ENCODE measurements around the gene LYZL6. TPM values are rescaled to one million over a fixed set of nuclear protein-coding genes. Genes with fewer than 3 reads are reported as not detected.

The LYZL6 gene
- total and polyA plus RNA-seq, 2 of the 8 experiments (the other 6 are each of a cell fraction or from before 2014, with no cell fraction given): not detected

DNA sequence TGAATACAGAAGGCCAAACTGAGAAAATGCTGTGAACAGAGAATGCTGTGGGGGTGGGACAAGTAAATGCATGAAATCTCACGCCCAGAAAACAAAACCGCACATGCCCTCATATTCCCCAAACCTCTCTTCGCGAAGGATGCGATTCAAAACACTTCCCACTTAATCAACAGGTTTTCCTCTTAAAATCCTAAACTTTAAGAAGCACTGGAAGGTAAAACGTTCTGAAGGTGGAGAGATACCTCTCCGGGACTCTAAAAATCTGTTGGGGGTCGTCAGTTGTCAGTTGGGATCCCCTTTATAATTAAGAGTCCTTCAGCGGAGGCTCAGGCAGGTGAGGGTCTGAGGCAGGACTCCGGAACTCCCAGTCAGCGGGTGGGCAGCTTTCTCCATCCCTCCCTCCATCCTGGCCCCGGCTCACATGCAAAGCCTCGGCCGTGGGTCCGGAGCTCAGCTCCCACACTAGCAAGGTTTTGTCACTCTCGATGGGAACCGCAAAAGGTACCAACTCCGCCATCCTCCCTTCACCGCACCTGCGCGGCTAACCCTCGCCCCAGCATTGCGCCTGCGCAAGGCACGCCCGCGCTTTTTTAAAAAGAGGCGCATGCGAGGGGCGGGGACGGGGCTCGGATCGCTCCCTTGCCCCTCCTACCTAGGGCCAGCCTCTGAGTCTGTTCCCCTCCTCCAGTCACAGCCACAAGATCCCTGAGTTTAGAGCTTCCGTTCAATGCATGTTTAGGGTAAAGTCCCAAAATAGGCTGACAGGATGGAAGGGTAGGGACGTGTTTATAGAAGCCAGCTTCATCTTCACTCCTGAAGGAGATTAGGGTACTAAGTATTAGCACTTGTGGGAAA, 13.1 kb downstream of the LYZL6 start, which contains the start of gene RDM1:
RDM1 (minus strand) TSS at position 563 of the 855 bp plus-strand sequence; CDS start at position 517, 46 bp downstream.
- peak within 1 kb of the TSS in 2 of 4 experiments; percentile 20 to 26; a peak in 1 of 7 replicates for H3K9ac ChIP-seq (replicated peaks in 1 of 4; ENCODE audit: extremely low read depth in 1 of 4, low read depth in 3 of 4, low read length in 3 of 4)
- TF ChIP-seq EGR1 (IDR thresholded peaks at IDR 0.05; ENCODE audit: borderline replicate concordance, low read depth, low read length) (peak; percentile 37; the same call in 1 of the 2 replicates), TEAD4 (IDR thresholded peaks at IDR 0.05; ENCODE audit: low read depth, low read length) (no peak), EP300 (IDR thresholded peaks at IDR 0.05; ENCODE audit: borderline replicate concordance in 1 of 2, low read depth in 2 of 2, low read length in 2 of 2) (no peak), KDM4A (IDR thresholded peaks at IDR 0.05; ENCODE audit: low read depth, low read length, severe bottlenecking) (peak; percentile 95), TAF1 (IDR thresholded peaks at IDR 0.05; ENCODE audit: low read depth, low read length) (0 out of 2 replicates have a peak, but pooled peaks have one; percentile 15), BCL11A (IDR thresholded peaks at IDR 0.05; ENCODE audit: low read depth in 2 of 2, low read length in 2 of 2) (no peak), RBBP5 (IDR thresholded peaks at IDR 0.05; ENCODE audit: borderline replicate concordance, low read depth, low read length) (no peak)
- TF ChIP-seq, protein P1, sequence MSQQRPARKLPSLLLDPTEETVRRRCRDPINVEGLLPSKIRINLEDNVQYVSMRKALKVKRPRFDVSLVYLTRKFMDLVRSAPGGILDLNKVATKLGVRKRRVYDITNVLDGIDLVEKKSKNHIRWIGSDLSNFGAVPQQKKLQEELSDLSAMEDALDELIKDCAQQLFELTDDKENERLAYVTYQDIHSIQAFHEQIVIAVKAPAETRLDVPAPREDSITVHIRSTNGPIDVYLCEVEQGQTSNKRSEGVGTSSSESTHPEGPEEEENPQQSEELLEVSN (IDR thresholded peaks at IDR 0.05): peak; percentile 95
- TF ChIP-seq, protein P2, sequence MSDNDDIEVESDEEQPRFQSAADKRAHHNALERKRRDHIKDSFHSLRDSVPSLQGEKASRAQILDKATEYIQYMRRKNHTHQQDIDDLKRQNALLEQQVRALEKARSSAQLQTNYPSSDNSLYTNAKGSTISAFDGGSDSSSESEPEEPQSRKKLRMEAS (IDR thresholded peaks at IDR 0.05): peak; percentile 88

More for the DNA sequence above, 13.1 kb downstream of the LYZL6 start, which contains the start of gene RDM1:
- no peak within 1 kb of the TSS for H2BK15ac ChIP-seq (ENCODE audit: low read length)
- H4K8ac ChIP-seq (ENCODE audit: extremely low read depth, insufficient read depth, low read length): peak within 1 kb of the TSS; percentile 86; the same call in 1 of the 2 replicates
- H3K9me3 ChIP-seq (ENCODE audit: insufficient read depth in 2 of 2, low read depth in 1 of 2, low read length in 1 of 2): no peaks in the 10 kb centered on the region
- no peaks in the 10 kb centered on the region; the same call in none of the 2 replicates for H3K23me2 ChIP-seq (ENCODE audit: low read depth, low read length)
- FAIRE-seq: no peak
- H3K4me1 ChIP-seq (replicated peaks in 1 of 4; ENCODE audit: control insufficient read depth in 3 of 4, insufficient read depth in 4 of 4, low read length in 3 of 4): peaks cover 0 to 6% (median 3%) of the 10 kb centered on the region in 4 experiments; a peak in 5 of 7 replicates
- H2BK20ac ChIP-seq (ENCODE audit: low read length): no peak within 1 kb of the TSS
- no peak within 1 kb of the TSS for H3K23ac ChIP-seq (ENCODE audit: insufficient read length)
- peak within 1 kb of the TSS; percentile 48 for H4K91ac ChIP-seq (replicated peaks; ENCODE audit: insufficient read length, low read length)
- POLR2A ChIA-PET (ENCODE audit: partially characterized antibody): interaction anchor here (2.1 kb wide), 1 partner anchor 122 kb away, joined by 7 read pairs; the partner anchor contains the start of gene TAF15
- CTCF ChIA-PET (ENCODE audit: partially characterized antibody): interaction anchor here (0.6 to 2.1 kb wide), 5 partner anchors 15 to 1842 kb away, joined by 3 to 8 read pairs (median 3); no protein-coding TSS in a partner anchor
- DNase-seq (ENCODE audit: low read depth in 1 of 2, low spot score in 2 of 2): peak; percentile 73 to 96
- no peaks in the 10 kb centered on the region for H3K79me2 ChIP-seq (ENCODE audit: control insufficient read depth in 1 of 2, insufficient read depth in 2 of 2, low read length in 2 of 2)
- H4K5ac ChIP-seq (ENCODE audit: insufficient read length, low read depth, low read length): peak within 1 kb of the TSS; percentile 57
- H2AFZ ChIP-seq (ENCODE audit: low read length): peak within 1 kb of the TSS; percentile 72
- H3K27ac ChIP-seq (ENCODE audit: low read depth, low read length): no peak within 1 kb of the TSS
- H2AK5ac ChIP-seq (ENCODE audit: low read depth, low read length): no peak within 1 kb of the TSS
- no peak within 1 kb of the TSS for H3K18ac ChIP-seq (ENCODE audit: extremely low read depth, low read length)
- no peak within 1 kb of the TSS; the same call in 1 of the 2 replicates for H2BK5ac ChIP-seq (ENCODE audit: low read depth, low read length)
- H4K20me1 ChIP-seq (replicated peaks in 1 of 2; ENCODE audit: control insufficient read depth in 1 of 2, insufficient read depth in 2 of 2, low read length in 2 of 2): no peaks in the 10 kb centered on the region
- peak within 1 kb of the TSS; percentile 52 to 67 (median 60) for H3K4me3 ChIP-seq (ENCODE audit: extremely low read depth in 1 of 4, insufficient read depth in 2 of 4, low read depth in 3 of 4, low read length in 4 of 4)
- H3K36me3 ChIP-seq (ENCODE audit: control insufficient read depth in 2 of 4, insufficient read depth in 4 of 4, low read length in 3 of 4): no peaks in the 10 kb centered on the region; a peak in 1 of 8 replicates
- no peak within 1 kb of the TSS for H3K4ac ChIP-seq (replicated peaks; ENCODE audit: insufficient read length, low read depth, low read length)
- H2BK120ac ChIP-seq (replicated peaks; ENCODE audit: low read depth, low read length): no peak within 1 kb of the TSS
- H3K27me3 ChIP-seq (replicated peaks in 1 of 4; ENCODE audit: control insufficient read depth in 3 of 4, extremely low read depth in 1 of 4, insufficient read depth in 3 of 4, low read length in 3 of 4): no peaks in the 10 kb centered on the region; a peak in 2 of 7 replicates
- no peaks in the 10 kb centered on the region for H3K79me1 ChIP-seq (ENCODE audit: low read depth, low read length)
- no peak within 1 kb of the TSS for H3K14ac ChIP-seq (ENCODE audit: insufficient read length)
- H3K56ac ChIP-seq (replicated peaks; ENCODE audit: insufficient read length, low read depth, low read length): no peak within 1 kb of the TSS
- peak within 1 kb of the TSS; percentile 78; the same call in 1 of the 2 replicates for H2BK12ac ChIP-seq (ENCODE audit: low read depth, low read length)
- WGBS, 2 experiments (ENCODE audit: extremely low coverage in 1 of 2, insufficient coverage in 1 of 2, insufficient read length in 1 of 2, insufficient replicate concordance in 2 of 2, low coverage in 1 of 2, low lambda C conversion rate in 2 of 2, missing lambda C conversion rate in 1 of 2): 7% methylated on average over 34 of the region's 35 CpGs; no CpG with 5 or more reads in 1 of the 2 experiments
- peak within 1 kb of the TSS; percentile 63 to 72 for H3K4me2 ChIP-seq (ENCODE audit: insufficient read depth in 1 of 2, low read depth in 2 of 2, low read length in 2 of 2)
